ENCODE data around the gene LYSMD2. TPM values are rescaled to one million over a fixed set of nuclear protein-coding genes. Genes with fewer than 3 reads are reported as not detected.

Gene LYSMD2
- polyA plus RNA-seq, 3 donors, result 33.2 to 64.7 (median 50.5) TPM

DNA sequence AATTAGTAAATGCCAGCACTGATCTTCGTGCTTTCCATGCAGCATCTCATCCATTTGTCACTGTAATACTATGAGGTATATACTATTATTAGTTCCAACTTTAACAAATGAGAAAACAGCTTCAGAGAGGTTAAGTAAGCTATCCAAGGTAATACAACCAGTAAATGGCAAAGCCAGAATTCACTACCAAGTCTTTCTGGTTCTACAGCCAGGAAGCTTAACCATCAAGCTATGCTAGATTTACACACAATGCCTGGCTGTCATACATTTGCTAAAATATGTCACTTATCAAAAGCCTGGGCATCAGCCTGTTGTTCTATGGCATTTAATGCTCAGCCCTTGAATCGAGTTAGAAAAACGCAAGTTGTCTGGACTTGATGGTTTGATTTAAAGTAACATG is 46.5 kb upstream of the LYSMD2 start:
- WGBS (ENCODE audit: insufficient coverage), result no CpG with 5 or more reads among the region's 3 CpGs
- Mint-ChIP-seq H3K36me3 (peaks cover 83% of the 10 kb centered on the region in 2 donors), H3K27ac (no peak overlapping the region), H3K4me1 (no peaks in the 10 kb centered on the region), H3K4me3 (no peak overlapping the region), H3K27me3 (ENCODE audit: low read depth in 3 of 3) (peaks cover 0 to 2% (median 0%) of the 10 kb centered on the region in 3 donors), H3K9me3 (peaks cover 0 to 19% (median 11%) of the 10 kb centered on the region in 7 donors)
- H3K4me1 ChIP-seq (ENCODE audit: control insufficient read depth in 1 of 2, insufficient read depth in 2 of 2, low read length in 2 of 2), result no peaks in the 10 kb centered on the region
- intact Hi-C loops (cut with micrococcal nuclease), result no loop called here
- no peak overlapping the region for H2AFZ ChIP-seq (ENCODE audit: insufficient read depth, low read depth, low read length, poor library complexity, severe bottlenecking)
- H3K27ac ChIP-seq (ENCODE audit: low read depth in 1 of 2, low read length in 2 of 2), result no peak overlapping the region
- no peaks in the 10 kb centered on the region for H4K20me1 ChIP-seq (ENCODE audit: insufficient read depth, low read length)
- H3K4me3 ChIP-seq (replicated peaks in 1 of 3; ENCODE audit: low read depth in 2 of 3, low read length in 3 of 3), result no peak overlapping the region
- no peak overlapping the region for H3K9ac ChIP-seq (ENCODE audit: insufficient read depth, low read length, poor library complexity, severe bottlenecking)
- no peaks in the 10 kb centered on the region for H3K27me3 ChIP-seq (ENCODE audit: control insufficient read depth in 2 of 2, insufficient read depth in 2 of 2, low read length in 2 of 2)
- no peak for TF ChIP-seq CTCF (IDR thresholded peaks at IDR 0.05)
- H3K79me2 ChIP-seq (ENCODE audit: insufficient read depth, low read length), result no peaks in the 10 kb centered on the region
- no peaks in the 10 kb centered on the region for H3K9me3 ChIP-seq (replicated peaks in 1 of 2; ENCODE audit: control insufficient read depth in 1 of 2, insufficient read depth in 1 of 2, low read length in 2 of 2)
- no peak for DNase-seq
- H3K36me3 ChIP-seq (replicated peaks in 1 of 2; ENCODE audit: control insufficient read depth in 1 of 2, insufficient read depth in 2 of 2, low read length in 2 of 2), result peaks cover 69 to 88% of the 10 kb centered on the region in 2 donors
- H3K4me2 ChIP-seq (replicated peaks; ENCODE audit: extremely low read depth, low read length, poor library complexity, severe bottlenecking), result no peak overlapping the region

DNA sequence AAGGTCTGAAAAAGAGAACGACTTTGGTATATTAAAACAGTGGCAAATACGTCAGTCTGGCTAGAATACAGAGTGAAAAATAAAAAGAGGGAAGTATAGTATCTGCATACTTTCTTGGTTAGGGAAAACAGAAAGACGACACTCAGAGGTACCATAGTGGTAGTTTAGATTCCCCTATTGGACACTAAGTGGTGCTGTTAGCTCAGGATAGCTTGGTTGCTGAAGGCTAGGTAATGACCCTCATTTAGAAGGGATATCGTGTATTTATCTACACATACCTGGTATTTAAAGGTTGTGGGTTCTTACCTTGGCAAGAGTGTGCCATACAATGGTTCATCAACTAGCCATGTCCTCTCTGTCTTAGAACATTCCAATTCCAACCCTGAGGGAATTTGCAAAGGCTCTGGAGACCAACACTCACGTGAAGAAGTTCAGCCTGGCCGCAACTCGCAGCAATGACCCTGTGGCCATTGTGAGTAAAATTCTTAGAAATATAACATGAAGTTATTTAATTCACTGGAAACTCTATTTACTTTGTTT is 45.0 kb upstream of the LYSMD2 start:
- H3K9me3 Mint-ChIP-seq, result peaks cover 0 to 14% (median 6%) of the 10 kb centered on the region in 7 donors
- H3K4me3 Mint-ChIP-seq, result no peak overlapping the region
- H3K27me3 ChIP-seq (ENCODE audit: control insufficient read depth in 2 of 2, insufficient read depth in 2 of 2, low read length in 2 of 2), result no peaks in the 10 kb centered on the region
- H3K4me1 ChIP-seq (ENCODE audit: control insufficient read depth in 1 of 2, insufficient read depth in 2 of 2, low read length in 2 of 2), result no peaks in the 10 kb centered on the region
- H3K36me3 Mint-ChIP-seq, result peaks cover 77 to 82% of the 10 kb centered on the region in 2 donors
- no peak overlapping the region for H3K27ac ChIP-seq (ENCODE audit: low read depth in 1 of 2, low read length in 2 of 2)
- H3K27ac Mint-ChIP-seq, result no peak overlapping the region
- DNase-seq, result no peak
- H2AFZ ChIP-seq (ENCODE audit: insufficient read depth, low read depth, low read length, poor library complexity, severe bottlenecking), result no peak overlapping the region
- H4K20me1 ChIP-seq (ENCODE audit: insufficient read depth, low read length), result peaks cover 1% of the 10 kb centered on the region
- TF ChIP-seq CTCF (IDR thresholded peaks at IDR 0.05), result no peak
- peaks cover 0 to 2% (median 0%) of the 10 kb centered on the region in 3 donors for H3K27me3 Mint-ChIP-seq (ENCODE audit: low read depth in 3 of 3)
- H3K4me2 ChIP-seq (replicated peaks; ENCODE audit: extremely low read depth, low read length, poor library complexity, severe bottlenecking), result no peak overlapping the region
- H3K9ac ChIP-seq (ENCODE audit: insufficient read depth, low read length, poor library complexity, severe bottlenecking), result no peak overlapping the region
- no peaks in the 10 kb centered on the region for H3K4me1 Mint-ChIP-seq
- intact Hi-C loops (cut with micrococcal nuclease), result no loop called here
- H3K4me3 ChIP-seq (replicated peaks in 1 of 3; ENCODE audit: low read depth in 2 of 3, low read length in 3 of 3), result no peak overlapping the region
- peaks cover 67 to 85% of the 10 kb centered on the region in 2 donors for H3K36me3 ChIP-seq (replicated peaks in 1 of 2; ENCODE audit: control insufficient read depth in 1 of 2, insufficient read depth in 2 of 2, low read length in 2 of 2)
- 75% methylated on average over 2 of the region's 7 CpGs for WGBS (ENCODE audit: insufficient coverage)
- no peaks in the 10 kb centered on the region for H3K79me2 ChIP-seq (ENCODE audit: insufficient read depth, low read length)
- H3K9me3 ChIP-seq (replicated peaks in 1 of 2; ENCODE audit: control insufficient read depth in 1 of 2, insufficient read depth in 1 of 2, low read length in 2 of 2), result no peaks in the 10 kb centered on the region

Data from CD14-positive monocyte (primary cell).